Measurements from ENCODE around the gene ZG16B. TPM values are rescaled to one million over a fixed set of nuclear protein-coding genes. Genes with fewer than 3 reads are reported as not detected.

Gene ZG16B
- total RNA-seq, 1 donor from 2014 or later: 0.52 TPM

DNA sequence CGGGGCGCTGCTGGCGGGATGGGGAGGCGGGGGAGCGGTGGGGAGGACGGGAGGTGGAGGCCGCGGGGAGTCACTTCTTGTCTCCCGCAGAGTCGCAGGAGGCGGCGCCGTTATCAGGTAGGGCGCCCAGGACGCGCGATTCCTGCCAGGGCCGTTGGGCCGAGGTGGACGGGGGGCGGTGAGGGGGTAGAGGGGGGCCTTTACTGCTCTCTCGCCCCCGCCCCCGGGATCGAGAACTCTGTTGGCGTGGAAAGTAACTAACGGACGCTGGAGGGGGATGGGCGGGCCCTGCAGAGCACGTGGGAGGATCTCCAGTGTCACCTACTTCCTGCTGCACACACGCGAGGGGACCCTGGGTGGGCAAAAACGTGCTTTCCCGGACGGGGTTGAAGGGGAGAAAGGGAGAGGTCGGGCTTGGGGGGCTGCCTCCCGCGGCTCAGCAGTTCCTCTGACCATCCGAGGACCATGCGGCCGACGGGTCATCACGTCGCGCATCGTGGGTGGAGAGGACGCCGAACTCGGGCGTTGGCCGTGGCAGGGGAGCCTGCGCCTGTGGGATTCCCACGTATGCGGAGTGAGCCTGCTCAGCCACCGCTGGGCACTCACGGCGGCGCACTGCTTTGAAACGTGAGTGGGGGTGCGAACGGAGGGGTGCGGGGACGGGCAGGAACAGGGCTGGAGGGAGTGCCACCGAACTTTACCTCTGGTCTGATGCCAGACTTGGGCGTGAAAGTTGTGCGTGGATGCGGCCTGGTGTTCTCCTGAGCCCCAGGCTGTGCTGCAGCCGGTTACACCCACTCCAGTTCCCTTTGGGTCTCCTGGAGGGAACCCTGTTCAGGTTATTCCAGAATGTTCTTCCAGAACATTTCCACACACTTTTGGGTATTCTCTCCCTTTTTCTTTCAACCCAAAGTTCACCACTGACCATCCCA lies 12.5 kb upstream of the ZG16B start:
- Histone ChIP-seq H3K27me3 (ENCODE audit: control insufficient read depth in 3 of 3, insufficient read depth in 3 of 3, low read length in 3 of 3) (peaks cover 13 to 48% (median 33%) of the 10 kb centered on the region in 3 donors), H3K9ac (ENCODE audit: low read depth in 1 of 3, low read length in 3 of 3) (no peak overlapping the region), H3K27ac (ENCODE audit: low read depth, low read length) (no peak overlapping the region), H3K36me3 (ENCODE audit: control insufficient read depth in 3 of 3, insufficient read depth in 3 of 3, low read length in 3 of 3) (no peaks in the 10 kb centered on the region), H3K9me3 (ENCODE audit: control insufficient read depth in 3 of 3, low read length in 3 of 3) (no peaks in the 10 kb centered on the region), H3K4me1 (ENCODE audit: control insufficient read depth in 3 of 3, insufficient read depth in 3 of 3, low read length in 3 of 3) (no peaks in the 10 kb centered on the region), H3K4me3 (ENCODE audit: low read length in 3 of 3) (no peak overlapping the region)

DNA sequence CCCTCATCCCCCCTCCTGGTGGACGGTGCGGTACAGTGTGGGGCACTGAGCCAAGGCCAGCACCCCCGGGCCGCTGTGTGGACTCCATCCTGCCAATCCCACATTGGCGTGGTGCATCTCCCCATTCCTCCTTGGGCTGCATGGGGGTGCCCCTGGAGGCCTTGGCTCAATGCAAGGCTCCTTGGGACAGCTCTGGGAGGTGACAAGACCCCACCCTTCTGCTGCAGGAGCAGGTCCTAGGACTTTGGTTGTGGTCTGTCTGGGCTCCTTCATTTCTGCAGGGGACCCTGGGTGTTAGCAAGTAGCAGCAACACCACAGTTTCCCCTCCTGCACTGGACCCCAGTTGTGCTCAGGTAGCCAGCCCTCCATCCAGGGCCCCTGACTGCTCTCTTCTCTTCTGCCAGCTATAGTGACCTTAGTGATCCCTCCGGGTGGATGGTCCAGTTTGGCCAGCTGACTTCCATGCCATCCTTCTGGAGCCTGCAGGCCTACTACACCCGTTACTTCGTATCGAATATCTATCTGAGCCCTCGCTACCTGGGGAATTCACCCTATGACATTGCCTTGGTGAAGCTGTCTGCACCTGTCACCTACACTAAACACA lies 11.7 kb upstream of the ZG16B start:
- Histone ChIP-seq H3K9me3 (ENCODE audit: control insufficient read depth in 3 of 3, low read length in 3 of 3) (no peaks in the 10 kb centered on the region), H3K4me1 (ENCODE audit: control insufficient read depth in 3 of 3, insufficient read depth in 3 of 3, low read length in 3 of 3) (no peaks in the 10 kb centered on the region), H3K36me3 (ENCODE audit: control insufficient read depth in 3 of 3, insufficient read depth in 3 of 3, low read length in 3 of 3) (no peaks in the 10 kb centered on the region), H3K9ac (ENCODE audit: low read depth in 1 of 3, low read length in 3 of 3) (no peak overlapping the region), H3K27ac (ENCODE audit: low read depth, low read length) (no peak overlapping the region), H3K27me3 (ENCODE audit: control insufficient read depth in 3 of 3, insufficient read depth in 3 of 3, low read length in 3 of 3) (peaks cover 13 to 48% (median 33%) of the 10 kb centered on the region in 3 donors), H3K4me3 (ENCODE audit: low read length in 3 of 3) (no peak overlapping the region)

DNA sequence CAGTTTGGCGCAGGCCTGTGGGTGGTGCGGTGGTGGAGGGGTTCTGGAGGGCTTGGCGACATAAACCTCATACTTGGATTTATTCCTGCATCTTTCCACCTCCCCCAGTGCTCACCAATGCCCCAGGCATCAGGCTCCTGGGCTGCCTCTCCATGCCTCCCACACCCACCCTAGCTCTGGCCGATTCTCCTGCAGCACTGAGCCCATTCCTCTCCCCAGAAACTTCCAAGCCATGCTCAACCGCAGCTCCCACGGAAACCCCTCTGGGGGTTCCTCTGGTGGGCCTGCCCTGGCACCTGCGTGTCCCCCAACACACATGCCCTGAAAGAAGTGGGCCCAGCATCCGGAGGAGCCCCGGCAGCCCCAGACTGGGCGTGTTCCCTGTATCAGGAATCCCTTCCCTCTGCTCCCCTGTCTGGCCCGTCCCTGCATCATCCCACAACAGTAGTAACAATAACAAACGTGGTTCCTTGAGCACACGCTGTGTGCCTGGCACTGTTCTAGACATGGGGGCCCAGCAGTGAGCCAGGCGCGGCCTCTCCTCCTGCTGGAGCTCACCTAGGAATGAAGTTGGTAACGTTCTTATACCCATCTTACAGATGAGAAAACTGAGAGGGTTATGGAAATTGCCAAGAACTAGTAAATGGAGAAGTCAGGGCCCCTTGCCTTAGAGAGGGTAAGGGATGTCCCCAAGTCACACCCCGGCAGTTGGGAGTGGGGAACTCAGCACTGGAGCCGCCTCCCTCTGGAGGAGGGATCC lies 10.7 kb upstream of the ZG16B start:
- H3K4me1 ChIP-seq (ENCODE audit: control insufficient read depth in 3 of 3, insufficient read depth in 3 of 3, low read length in 3 of 3): no peaks in the 10 kb centered on the region
- H3K27ac ChIP-seq (ENCODE audit: low read depth, low read length): no peak overlapping the region
- H3K9ac ChIP-seq (ENCODE audit: low read depth in 1 of 3, low read length in 3 of 3): no peak overlapping the region
- H3K27me3 ChIP-seq (ENCODE audit: control insufficient read depth in 3 of 3, insufficient read depth in 3 of 3, low read length in 3 of 3): peaks cover 12 to 48% (median 33%) of the 10 kb centered on the region in 3 donors
- no peaks in the 10 kb centered on the region for H3K9me3 ChIP-seq (ENCODE audit: control insufficient read depth in 3 of 3, low read length in 3 of 3)
- no peaks in the 10 kb centered on the region for H3K36me3 ChIP-seq (ENCODE audit: control insufficient read depth in 3 of 3, insufficient read depth in 3 of 3, low read length in 3 of 3)
- H3K4me3 ChIP-seq (ENCODE audit: low read length in 3 of 3): no peak overlapping the region

DNA sequence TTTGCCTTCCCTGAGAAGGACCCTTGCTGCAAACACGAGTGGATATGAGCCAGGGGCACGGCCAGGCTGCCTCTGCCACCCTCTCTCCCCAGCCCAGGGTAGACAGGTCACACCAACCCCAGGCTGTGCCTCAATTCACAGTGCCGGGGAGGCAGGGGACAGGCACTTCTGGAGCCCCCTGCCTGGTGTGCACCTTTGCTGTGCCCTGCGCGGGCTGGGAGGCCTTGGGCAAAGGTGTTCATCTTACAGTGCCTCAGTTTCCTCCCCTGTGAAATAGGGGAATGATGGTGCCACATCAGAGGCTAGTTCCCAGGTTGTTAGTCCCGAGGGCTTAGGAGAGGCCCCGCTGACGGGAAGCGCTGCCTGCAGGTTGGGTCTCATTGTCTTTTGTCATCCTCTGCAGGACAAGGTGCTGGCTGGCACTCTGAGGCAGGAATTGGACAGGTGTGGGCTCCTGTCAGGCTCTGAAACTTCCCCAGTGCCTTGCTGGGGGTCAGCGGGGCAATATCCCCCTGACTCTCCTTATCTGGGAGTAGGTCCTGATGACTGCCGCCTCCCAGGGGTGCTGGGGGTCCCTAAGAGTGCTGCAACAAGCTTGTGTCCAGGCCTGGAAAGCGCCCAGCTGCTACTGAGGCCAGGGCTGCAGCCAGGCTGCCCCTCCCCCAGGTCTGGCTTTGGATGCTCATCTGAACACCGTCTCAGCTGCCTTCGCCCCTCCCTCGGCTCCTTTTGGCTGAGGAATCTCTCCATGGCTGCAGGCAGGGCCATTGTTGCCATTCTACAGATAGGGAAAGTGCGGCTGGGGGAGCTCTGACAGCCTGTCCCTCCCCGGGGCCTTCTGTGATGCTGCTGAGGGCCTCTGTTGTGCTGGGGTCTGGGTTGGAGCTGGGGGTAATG lies 9.9 kb upstream of the ZG16B start:
- no peak overlapping the region for H3K27ac ChIP-seq (ENCODE audit: low read depth, low read length)
- no peaks in the 10 kb centered on the region for H3K9me3 ChIP-seq (ENCODE audit: control insufficient read depth in 3 of 3, low read length in 3 of 3)
- no peaks in the 10 kb centered on the region for H3K36me3 ChIP-seq (ENCODE audit: control insufficient read depth in 3 of 3, insufficient read depth in 3 of 3, low read length in 3 of 3)
- no peak overlapping the region for H3K9ac ChIP-seq (ENCODE audit: low read depth in 1 of 3, low read length in 3 of 3)
- peaks cover 7 to 44% (median 29%) of the 10 kb centered on the region in 3 donors for H3K27me3 ChIP-seq (ENCODE audit: control insufficient read depth in 3 of 3, insufficient read depth in 3 of 3, low read length in 3 of 3)
- no peaks in the 10 kb centered on the region for H3K4me1 ChIP-seq (ENCODE audit: control insufficient read depth in 3 of 3, insufficient read depth in 3 of 3, low read length in 3 of 3)
- H3K4me3 ChIP-seq (ENCODE audit: low read length in 3 of 3): no peak overlapping the region

DNA sequence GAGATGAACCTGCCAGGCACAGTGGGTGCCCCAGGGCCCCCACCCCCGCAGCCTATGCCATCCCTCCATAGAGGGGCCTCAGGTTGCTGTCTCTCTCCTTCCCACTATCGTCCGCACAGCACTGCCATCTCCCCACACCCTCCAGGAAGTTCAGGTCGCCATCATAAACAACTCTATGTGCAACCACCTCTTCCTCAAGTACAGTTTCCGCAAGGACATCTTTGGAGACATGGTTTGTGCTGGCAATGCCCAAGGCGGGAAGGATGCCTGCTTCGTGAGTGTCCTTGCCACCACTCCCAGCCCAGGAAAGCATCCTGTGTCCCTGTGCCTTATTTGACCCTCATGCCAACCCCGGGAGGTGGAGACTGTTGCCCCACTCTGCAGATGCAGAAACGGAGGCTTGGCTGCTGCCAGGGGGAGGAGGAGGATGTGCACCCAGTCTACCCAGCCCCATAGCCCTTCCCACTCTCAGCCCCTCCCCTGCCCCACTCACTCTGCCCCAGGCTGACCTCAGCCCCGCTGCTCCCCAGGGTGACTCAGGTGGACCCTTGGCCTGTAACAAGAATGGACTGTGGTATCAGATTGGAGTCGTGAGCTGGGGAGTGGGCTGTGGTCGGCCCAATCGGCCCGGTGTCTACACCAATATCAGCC lies 9.1 kb upstream of the ZG16B start:
- Histone ChIP-seq H3K27ac (ENCODE audit: low read depth, low read length) (no peak overlapping the region), H3K9ac (ENCODE audit: low read depth in 1 of 3, low read length in 3 of 3) (no peak overlapping the region), H3K9me3 (ENCODE audit: control insufficient read depth in 3 of 3, low read length in 3 of 3) (no peaks in the 10 kb centered on the region), H3K4me1 (ENCODE audit: control insufficient read depth in 3 of 3, insufficient read depth in 3 of 3, low read length in 3 of 3) (no peaks in the 10 kb centered on the region), H3K27me3 (ENCODE audit: control insufficient read depth in 3 of 3, insufficient read depth in 3 of 3, low read length in 3 of 3) (peaks cover 7 to 39% (median 27%) of the 10 kb centered on the region in 3 donors), H3K4me3 (ENCODE audit: low read length in 3 of 3) (no peak overlapping the region), H3K36me3 (ENCODE audit: control insufficient read depth in 3 of 3, insufficient read depth in 3 of 3, low read length in 3 of 3) (no peaks in the 10 kb centered on the region)

DNA sequence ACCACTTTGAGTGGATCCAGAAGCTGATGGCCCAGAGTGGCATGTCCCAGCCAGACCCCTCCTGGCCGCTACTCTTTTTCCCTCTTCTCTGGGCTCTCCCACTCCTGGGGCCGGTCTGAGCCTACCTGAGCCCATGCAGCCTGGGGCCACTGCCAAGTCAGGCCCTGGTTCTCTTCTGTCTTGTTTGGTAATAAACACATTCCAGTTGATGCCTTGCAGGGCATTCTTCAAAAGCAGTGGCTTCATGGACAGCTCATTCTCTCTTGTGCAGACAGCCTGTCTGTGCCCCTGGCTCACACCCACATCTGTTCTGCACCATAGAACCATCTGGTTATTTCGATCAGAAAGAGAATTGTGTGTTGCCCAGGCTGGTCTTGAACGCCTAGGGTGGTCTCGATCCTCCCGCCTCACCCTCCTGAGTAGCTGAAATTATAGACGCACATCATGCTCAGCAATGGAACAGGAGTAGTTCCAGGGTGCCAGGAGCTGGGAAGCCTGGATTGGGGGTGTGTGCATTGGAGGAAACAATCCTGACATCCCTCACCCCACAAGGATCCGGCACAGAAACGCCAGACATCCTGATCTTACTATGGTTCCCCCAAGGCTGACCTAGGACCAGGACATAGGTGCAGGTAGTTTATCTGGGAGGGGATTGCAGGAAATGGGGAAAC lies 8.5 kb upstream of the ZG16B start:
- no peak overlapping the region for H3K9ac ChIP-seq (ENCODE audit: low read depth in 1 of 3, low read length in 3 of 3)
- H3K36me3 ChIP-seq (ENCODE audit: control insufficient read depth in 3 of 3, insufficient read depth in 3 of 3, low read length in 3 of 3): no peaks in the 10 kb centered on the region
- no peaks in the 10 kb centered on the region for H3K4me1 ChIP-seq (ENCODE audit: control insufficient read depth in 3 of 3, insufficient read depth in 3 of 3, low read length in 3 of 3)
- H3K4me3 ChIP-seq (ENCODE audit: low read length in 3 of 3): no peak overlapping the region
- H3K27ac ChIP-seq (ENCODE audit: low read depth, low read length): no peak overlapping the region
- H3K9me3 ChIP-seq (ENCODE audit: control insufficient read depth in 3 of 3, low read length in 3 of 3): no peaks in the 10 kb centered on the region
- peaks cover 7 to 37% (median 27%) of the 10 kb centered on the region in 3 donors for H3K27me3 ChIP-seq (ENCODE audit: control insufficient read depth in 3 of 3, insufficient read depth in 3 of 3, low read length in 3 of 3)

DNA sequence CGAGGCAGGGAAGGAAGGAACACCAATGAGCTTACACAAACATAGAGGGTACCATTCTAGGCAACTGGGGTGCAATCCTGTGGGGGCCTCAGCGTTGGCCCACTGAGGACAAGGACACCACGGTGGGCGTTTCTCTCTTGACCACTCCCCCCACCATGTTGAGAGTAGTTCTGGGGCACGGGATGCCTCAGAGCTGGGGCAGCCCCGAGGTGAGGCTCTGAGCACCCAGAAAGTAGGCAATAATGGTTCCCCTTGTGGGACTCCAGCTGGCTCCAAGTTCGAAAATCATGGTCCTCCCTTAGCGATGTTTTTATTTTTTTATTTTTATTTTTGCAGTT lies 8.0 kb upstream of the ZG16B start:
- Histone ChIP-seq H3K9ac (ENCODE audit: low read depth in 1 of 3, low read length in 3 of 3) (no peak overlapping the region), H3K9me3 (ENCODE audit: control insufficient read depth in 3 of 3, low read length in 3 of 3) (no peaks in the 10 kb centered on the region), H3K27ac (ENCODE audit: low read depth, low read length) (no peak overlapping the region), H3K4me3 (ENCODE audit: low read length in 3 of 3) (no peak overlapping the region), H3K36me3 (ENCODE audit: control insufficient read depth in 3 of 3, insufficient read depth in 3 of 3, low read length in 3 of 3) (no peaks in the 10 kb centered on the region), H3K4me1 (ENCODE audit: control insufficient read depth in 3 of 3, insufficient read depth in 3 of 3, low read length in 3 of 3) (no peaks in the 10 kb centered on the region), H3K27me3 (ENCODE audit: control insufficient read depth in 3 of 3, insufficient read depth in 3 of 3, low read length in 3 of 3) (peaks cover 7 to 33% (median 27%) of the 10 kb centered on the region in 3 donors)

DNA sequence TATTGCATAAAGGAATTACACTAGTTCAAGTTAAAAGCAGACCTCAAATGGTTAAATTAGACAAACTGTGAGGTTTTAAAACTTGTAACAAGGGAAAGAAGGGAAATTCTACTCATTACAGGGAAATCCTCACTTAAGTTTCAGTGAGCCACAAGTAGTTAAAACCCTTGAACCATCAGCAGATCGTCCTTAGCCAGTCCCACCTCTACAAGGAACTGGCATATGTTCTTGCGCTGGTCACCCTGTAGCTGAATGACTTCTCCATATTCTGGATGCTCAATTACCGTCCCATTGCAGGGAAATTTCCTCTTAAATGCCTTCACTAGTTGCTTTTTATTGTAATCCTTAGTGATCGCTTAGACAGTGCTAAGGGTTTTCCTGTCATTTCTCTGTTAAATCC lies 7.6 kb upstream of the ZG16B start:
- H3K4me3 ChIP-seq (ENCODE audit: low read length in 3 of 3): no peak overlapping the region
- H3K9me3 ChIP-seq (ENCODE audit: control insufficient read depth in 3 of 3, low read length in 3 of 3): no peaks in the 10 kb centered on the region
- H3K9ac ChIP-seq (ENCODE audit: low read depth in 1 of 3, low read length in 3 of 3): no peak overlapping the region
- H3K36me3 ChIP-seq (ENCODE audit: control insufficient read depth in 3 of 3, insufficient read depth in 3 of 3, low read length in 3 of 3): no peaks in the 10 kb centered on the region
- no peak overlapping the region for H3K27ac ChIP-seq (ENCODE audit: low read depth, low read length)
- H3K4me1 ChIP-seq (ENCODE audit: control insufficient read depth in 3 of 3, insufficient read depth in 3 of 3, low read length in 3 of 3): no peaks in the 10 kb centered on the region
- peaks cover 7 to 34% (median 27%) of the 10 kb centered on the region in 3 donors for H3K27me3 ChIP-seq (ENCODE audit: control insufficient read depth in 3 of 3, insufficient read depth in 3 of 3, low read length in 3 of 3)

DNA sequence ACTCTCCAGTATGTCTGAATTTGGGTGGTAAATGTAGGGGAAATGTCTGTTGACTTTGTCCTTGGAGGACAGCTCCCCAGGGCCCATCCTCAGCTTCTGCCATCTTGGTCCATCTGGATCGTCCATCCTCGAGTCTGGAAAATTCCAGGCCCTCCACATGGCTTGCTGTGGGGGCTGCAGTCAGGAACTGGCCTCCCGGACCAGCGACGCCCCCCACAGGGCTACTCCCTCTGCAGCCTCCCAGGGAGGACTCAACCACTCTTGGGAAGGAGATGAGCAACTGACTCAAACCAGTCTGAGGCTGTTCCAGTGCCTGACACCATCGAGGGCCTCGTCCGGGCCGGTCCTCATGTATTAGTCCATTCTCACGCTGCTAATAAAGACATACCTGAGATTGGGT lies 5.5 kb upstream of the ZG16B start:
- no peaks in the 10 kb centered on the region for H3K36me3 ChIP-seq (ENCODE audit: control insufficient read depth in 3 of 3, insufficient read depth in 3 of 3, low read length in 3 of 3)
- no peaks in the 10 kb centered on the region for H3K9me3 ChIP-seq (ENCODE audit: control insufficient read depth in 3 of 3, low read length in 3 of 3)
- H3K9ac ChIP-seq (ENCODE audit: low read depth in 1 of 3, low read length in 3 of 3): no peak overlapping the region
- peaks cover 6 to 37% (median 33%) of the 10 kb centered on the region in 3 donors for H3K27me3 ChIP-seq (ENCODE audit: control insufficient read depth in 3 of 3, insufficient read depth in 3 of 3, low read length in 3 of 3)
- H3K4me1 ChIP-seq (ENCODE audit: control insufficient read depth in 3 of 3, insufficient read depth in 3 of 3, low read length in 3 of 3): no peaks in the 10 kb centered on the region
- H3K27ac ChIP-seq (ENCODE audit: low read depth, low read length): no peak overlapping the region
- no peak overlapping the region for H3K4me3 ChIP-seq (ENCODE audit: low read length in 3 of 3)
